HL-60/S4 (cell line): ENCODE measurements around the gene SLC9A7.
"Not testable (repeated sequence)": the region's sequence is repeated elsewhere in the genome, so short reads cannot be mapped to it uniquely, and the experiment has no call there.

Source experiments
- in situ Hi-C: fragments of 300-500 bp; cut with MboI; formaldehyde crosslinking; loops from 2 replicates; pipeline ENCODE4 v1.14.3; 2022; ENCODE audit warnings: low sequenced_read_pairs

The SLC9A7 gene

DNA sequence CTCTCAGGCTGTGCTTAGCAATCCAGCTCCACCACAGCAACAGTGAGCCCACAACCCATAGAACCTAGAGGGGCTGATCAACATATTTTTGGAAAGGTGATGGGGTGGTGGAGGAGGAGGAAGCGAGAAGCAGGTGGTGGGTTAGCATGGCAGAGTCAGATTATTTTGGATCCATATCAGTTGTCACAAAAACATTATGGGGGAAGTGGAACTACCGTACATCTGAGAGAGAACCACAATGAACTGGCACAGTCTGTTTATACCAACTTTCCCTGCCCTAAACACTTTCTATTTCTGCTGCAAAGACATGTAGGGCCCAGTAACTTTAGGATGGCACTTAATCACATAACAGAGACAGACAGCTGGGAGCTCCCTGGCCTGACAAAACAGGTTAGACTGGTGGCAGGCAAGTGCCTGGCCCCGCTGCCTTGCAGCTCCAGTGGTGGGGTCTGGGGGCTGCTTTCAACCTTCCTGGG, 4.3 kb downstream of the SLC9A7 start:
- in situ Hi-C loops, result no loop called here

DNA sequence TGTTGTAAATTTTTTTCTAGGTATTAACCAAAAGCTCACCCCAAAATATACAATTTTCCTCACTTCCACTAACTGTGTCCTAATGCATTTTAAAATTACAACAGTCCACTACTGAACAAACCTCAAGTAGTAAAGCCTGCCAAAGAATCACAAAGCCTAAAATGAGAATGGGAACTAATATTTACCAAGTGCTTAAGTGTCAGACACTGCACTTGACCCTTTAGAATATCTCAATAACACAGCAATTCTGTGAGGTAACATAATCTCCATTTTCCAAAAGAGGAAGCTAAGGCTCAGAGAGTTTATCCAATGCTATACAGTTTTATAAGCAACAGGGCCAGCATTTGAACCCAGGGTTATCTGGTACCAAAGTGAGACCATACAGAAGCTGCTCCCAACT, 4.9 kb downstream of the SLC9A7 start:
- in situ Hi-C loops, result no loop called here

DNA sequence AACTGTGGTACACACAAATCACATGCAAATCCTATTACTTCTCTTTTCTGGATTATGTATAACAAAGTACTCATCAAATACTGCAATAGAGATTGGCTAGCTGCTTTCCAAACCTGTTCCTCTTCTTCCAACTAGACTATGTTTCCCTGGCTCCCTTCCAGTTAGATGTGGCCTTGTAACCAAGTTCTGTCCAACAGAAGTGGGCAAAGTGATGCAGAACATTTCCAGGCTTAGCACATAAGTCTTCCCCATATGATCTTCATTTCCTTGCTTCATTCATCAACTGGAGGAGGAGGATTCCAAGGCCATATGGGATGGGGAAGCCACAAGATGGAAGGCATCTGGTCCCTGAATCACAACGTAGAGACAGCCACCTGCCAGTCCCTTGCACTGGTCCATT, 8.0 kb downstream of the SLC9A7 start:
- in situ Hi-C loops, result no loop called here

DNA sequence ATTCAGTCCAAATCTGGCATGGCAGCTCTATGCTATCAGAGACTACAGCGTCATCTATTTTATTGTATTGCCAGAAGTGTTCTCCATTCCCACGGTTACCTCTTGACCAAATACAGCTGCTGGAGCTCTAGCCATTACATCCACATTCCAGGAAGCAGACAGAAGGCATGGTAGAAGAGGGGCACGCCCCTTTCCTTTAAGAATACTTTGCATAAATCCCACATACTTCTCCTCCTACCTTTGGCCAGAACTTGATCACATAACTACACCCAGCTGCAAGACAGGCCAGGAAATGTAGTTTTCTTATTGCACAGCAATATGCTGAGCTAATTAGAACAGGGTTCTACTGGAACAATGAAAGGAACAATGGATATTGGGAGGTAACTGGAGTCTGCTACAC, 14.9 kb downstream of the SLC9A7 start:
- in situ Hi-C loops, result no loop called here

DNA sequence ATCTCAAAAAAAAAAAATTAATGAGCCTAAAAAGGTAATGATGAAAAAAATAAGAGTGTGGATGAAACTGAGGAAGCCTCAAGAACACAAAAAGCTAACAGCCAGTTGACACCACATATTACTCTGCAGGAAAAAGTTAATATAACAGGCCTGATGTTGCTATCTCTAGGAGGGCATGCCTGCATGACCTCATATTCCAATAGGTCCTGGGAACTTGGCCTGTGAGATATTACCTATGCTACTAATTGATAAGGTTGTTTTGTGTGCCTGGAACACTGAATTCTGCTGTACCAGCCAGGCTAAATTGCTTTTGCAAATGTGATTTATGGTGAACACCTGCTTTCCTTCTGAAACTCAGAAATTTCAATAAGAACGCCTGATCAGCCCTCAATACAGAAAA, 15.9 kb downstream of the SLC9A7 start:
- in situ Hi-C loops, result no loop called here

DNA sequence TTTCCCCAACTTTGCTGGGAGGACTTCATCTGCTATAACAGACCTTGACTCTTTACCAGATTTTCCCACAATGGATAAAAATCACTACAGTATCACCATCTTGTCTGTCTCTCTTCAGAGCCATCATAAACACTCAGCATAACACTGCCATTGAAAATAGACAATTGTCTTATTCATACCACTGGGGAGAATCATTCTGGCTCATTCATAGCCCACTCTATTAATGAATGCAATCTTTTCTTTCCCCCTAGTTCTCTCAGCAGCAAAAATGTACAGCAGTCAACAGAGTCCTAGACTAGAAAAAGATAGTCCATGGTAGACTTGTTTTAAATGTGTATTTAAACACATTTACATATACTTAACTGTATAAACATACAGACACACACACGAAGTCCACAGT, 19.2 kb downstream of the SLC9A7 start:
- in situ Hi-C loops, result no loop called here

DNA sequence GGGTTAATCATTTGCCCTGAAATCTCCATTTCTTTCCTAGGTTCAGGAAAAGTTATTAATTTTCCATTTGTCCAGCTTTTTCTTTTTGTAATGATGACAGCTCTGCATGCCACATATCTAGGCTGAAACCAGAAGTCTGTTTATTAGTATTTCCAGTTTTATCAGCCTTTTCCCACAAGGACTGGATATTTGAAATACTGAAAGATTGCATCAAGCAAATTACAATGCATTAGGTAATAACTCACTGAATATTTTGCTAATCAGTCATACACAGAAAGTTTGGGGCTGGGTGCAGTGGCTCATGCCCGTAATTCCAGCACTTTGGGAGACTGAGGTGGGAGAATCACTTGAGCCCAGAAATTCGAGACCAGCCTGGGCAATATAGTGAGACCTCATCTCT, 21.5 kb downstream of the SLC9A7 start:
- in situ Hi-C loops, result no loop called here

DNA sequence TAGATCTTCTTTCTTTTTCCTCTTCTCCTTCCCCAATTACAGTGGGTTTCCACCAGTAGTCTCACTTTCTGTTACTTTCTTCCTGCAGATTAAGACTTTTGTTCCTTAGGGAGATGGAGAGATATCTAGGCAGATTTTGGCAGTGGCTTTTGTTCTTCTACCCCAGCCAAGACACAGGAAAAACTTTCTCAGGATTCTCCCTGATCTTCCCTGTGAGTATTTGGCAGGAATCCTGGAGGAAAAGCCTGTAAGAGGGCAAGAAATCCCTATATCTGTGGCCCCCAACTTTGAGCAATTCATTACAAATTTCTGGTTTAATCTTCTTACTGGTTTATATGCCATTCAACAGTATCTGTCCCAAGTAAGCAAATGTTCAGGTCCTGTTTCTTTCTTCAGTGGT, 21.9 kb downstream of the SLC9A7 start:
- in situ Hi-C loops, result no loop called here

DNA sequence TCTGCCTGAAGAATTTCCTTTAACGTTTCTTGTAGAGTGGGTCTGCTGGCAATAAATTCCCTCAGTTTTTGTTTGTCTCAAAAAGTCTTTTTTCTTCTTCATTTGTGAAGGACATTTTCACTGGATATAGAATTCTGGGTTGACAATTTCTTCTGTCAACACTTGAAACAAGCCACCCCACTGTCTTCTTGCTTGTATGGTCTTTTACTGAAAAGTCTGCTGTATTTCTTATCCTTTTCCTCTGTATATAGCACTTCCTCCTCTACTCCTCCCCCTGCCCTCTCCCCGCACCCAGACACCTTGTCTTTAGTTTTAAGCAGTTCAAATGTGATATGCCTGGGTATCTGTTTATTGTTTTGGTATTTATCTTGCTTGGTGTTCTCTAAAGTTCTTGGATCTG, 23.3 kb downstream of the SLC9A7 start:
- in situ Hi-C loops, result no loop called here

DNA sequence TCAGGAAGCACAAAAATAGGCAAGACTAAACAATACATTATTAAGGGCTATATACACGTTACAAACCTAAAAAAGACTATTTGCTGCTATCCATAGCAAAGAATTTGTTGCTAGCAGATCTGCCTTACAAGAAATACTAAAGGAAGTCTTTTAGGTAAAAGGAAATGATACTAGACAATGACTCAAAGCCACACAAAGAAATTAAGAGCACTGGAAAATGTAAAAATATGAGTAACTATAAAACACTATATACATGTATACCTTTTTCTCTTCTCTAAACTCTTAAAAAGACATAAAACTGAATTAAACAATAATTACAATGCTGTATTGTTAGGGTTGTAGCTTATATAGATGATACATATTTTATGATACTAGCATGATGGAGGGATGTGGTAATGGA, 25.7 kb downstream of the SLC9A7 start:
- in situ Hi-C loops, result no loop called here

DNA sequence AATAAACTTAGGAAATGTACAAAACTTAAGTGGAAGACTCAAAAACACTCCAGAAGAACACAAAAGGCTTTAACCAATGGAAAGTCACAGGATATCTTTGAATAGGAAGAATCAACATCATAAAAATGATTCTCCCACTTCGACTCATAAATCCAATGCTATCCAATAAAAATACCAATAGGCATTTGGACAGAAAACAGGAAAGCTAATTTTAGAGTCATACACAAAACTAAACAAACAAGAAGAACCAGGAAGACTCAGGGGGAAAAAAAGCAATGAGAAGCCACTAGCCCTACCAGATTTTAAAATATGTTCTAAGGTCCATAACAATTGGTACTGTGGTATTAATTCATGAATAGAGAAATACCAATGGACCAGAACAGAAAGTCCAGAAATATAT, 28.2 kb downstream of the SLC9A7 start:
- in situ Hi-C loops, result no loop called here

DNA sequence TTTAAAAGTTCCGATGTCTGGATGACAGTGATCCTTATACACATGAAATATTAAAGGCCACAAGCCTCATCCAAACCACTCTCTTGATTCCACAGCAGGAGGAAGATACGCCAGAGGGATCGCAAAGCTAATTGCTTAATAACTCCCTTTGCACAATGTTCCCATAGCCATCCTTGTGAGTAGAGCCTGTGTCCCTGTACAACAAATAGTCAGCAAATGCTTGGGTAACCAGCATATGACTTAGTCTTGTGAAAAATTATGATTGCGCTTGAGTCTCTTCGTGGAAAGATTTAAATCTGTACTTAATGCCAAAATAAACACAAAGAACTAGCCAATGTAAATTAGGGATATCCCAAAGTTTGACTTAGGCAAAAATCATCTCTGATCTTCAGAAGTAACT, 31.5 kb downstream of the SLC9A7 start:
- in situ Hi-C loops, result no loop called here

DNA sequence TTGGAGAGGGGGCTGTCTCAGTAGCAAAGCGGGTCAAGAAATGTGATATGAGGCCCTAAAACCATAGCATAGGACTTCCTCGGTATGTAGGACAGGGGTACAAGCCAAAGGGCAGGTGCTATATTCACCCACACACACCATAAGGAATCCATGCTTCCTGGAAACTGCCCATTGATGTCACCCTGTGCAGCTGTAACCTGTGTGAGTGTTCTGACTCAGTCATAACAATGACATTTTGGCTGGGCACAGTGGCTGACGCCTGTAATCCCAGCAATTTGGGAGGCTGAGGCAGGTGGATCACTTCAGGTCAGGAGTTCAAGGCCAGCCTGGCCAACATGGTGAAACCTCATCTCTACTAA, 35.4 kb downstream of the SLC9A7 start:
- in situ Hi-C loops, result not testable (repeated sequence)

DNA sequence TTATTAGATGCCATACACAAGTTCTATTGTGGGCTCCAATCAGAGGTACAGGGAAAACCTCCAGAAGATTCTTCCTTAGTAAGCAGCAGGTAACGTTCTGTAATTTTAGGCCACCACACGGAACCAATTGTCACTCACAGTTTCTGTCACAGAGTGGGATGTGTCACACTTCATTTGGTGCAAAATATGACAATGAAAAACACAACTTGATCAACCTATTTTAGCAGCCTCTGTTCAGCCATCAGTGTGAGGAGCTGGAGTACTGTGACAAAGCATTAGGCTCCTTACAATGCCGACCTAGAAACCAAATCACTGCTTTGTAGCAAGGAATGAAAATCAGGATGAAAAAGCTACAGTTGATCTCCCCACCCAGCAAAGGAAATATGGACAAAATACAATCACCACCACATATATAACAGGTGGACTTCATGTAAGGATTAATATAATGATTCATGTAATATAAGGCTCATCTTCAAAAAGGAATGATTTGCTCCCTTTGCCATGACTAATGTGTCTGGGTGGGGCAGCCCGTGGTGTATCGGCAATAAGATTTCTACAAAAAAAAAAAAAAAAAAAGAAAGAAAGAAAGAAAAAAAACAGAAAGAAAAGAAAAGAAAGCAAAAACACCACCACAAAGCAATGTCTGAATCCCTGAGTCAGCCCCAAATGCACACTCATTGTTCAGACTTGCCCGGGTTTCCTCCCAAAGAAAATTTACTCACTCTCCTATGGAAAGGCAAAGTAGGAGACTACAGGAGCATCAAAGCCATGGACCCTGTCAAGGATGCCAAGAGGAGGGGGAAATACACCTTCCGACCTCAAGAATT, 36.0 kb downstream of the SLC9A7 start:
- in situ Hi-C loops, result no loop called here

DNA sequence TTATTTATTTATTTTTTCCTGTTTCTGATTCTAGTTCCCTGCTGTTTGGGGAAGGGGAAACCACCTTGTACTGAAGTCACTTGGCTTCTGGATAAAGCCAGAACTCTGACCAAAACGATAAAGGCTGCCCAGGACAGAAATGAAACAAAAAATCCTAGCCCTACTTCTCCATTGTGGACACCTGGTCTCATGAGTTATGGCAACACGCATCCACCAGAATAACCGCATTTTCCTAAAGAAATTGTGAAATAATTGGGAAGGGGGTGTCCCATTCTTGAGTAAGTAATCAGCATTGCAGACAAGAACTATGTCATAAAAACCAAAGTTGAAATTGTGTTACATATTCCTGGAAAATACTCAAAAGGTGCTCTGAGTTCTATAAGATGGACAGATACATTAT, 42.1 kb downstream of the SLC9A7 start:
- in situ Hi-C loops, result no loop called here

DNA sequence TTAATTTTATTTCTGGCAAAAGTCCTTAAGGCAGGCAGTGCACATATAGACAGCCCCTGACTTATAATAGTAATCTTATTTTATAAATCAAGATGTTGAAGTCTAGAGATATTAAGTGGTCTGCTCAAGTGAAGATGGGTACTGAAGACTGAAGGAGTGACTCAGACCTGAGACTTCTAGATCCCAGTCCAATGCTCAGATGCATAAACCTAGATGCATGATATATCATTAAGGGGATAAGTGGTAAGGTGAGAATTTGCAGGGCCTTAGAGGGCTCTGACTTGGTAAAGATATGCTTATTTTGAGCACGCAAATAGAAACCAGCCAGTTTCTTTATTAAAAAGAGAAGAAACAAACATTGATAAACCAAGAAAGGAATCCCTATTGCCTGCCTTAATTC, 42.9 kb downstream of the SLC9A7 start:
- in situ Hi-C loops, result no loop called here

DNA sequence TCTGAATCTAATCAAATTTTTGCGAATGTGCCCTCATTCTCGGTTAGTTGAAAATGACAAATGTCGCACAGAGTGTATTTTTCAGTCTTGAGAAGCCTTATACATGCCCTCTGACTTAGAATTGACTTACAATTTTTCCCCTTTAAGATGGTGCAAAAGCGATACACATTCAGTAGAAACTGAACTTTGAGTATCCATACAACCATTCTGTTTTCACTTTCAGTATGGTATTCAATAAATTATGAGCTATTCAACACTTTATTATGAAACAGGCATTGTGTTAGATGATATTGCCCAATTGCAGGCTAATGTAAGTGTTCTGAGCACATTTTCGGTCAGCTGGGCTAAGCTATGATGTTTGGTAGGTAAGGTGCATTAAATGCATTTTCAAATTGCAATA, 43.4 kb downstream of the SLC9A7 start:
- in situ Hi-C loops, result no loop called here

DNA sequence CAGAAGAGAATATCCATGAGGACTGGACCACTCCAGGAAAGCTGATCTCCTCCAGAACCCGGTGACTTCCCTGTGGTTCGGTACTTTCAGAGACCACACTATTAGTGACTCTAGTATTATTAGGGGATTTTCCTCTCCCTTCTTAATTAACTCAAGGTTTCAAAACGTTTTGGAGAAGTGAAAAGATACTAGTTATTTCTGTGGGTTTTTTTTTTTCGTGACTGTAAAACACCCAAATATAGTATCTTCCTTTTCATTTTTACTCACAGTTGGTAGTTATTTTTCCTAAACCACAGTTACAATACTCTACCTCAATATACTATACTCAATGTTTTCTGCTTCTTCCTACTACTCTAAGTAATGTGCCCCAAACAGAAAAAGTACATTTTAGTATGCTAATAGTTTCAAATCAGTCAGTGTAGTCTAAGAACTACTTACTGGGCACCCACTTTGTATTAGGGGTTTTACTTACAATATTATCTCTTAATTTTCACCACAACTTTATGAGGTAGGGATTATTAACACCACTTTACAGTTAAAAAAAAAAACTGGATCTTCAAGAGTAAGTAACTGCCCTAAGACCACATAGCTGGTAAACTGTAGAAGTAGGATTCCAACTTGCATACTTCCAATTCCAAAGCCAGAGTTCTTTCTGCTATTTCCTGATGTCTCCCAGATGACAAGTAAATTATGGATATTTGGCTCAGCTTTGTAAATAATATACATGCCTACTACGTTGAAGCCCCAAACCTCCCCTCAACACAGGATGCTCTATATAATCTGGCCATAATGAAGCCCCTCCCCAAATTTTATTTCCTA, 45.0 kb downstream of the SLC9A7 start:
- in situ Hi-C loops, result no loop called here

DNA sequence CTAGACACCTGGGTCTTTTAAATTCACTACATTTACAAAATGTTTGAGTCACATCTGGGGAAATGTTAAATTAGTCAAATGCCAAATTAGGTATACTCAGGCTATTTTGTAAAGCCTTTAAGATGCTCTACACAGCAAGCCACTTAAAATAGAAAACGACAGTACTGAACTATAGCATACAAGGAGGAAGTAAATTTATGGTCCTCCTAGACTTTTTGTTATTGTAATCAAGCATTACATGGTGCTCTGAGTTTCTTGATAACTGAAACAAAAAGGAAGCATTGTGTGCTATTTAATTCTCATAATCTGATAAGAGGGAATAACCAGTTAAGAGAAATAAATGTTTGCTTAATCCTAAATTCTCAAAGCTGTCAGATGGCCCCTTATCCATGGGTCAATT, 46.2 kb downstream of the SLC9A7 start:
- in situ Hi-C loops, result no loop called here

DNA sequence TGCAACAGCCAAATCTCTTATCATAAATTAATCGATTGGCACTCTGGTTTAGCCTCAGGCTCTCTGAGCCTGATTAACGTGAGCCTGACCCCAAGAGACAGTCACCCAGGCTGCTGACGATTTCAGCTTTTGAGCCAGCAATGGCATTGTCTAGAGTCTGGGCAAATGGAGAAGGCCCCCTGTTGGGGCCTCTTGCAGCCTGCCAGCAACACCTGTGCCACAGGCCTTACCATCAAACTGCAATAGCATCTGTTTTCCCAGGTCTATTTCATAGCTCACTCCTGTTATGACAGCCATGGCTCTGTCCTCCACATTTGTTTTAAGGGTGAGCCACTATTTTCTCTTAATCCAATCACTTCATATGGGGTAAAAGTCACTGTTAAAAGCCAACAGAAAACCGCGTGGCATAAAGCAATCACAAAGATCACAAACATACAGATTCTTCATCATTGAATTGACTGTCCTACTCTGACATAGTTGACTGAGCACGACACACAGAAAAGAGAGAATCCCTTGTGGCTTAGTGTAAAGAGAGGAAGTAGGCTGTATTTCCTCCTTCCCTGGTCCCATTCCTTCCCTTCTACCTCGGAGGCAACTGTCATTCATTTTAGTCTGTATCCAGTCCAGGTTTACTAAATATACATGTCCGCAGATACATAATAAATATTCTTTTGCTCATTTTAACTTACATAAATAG, 47.8 kb downstream of the SLC9A7 start:
- in situ Hi-C loops, result no loop called here

DNA sequence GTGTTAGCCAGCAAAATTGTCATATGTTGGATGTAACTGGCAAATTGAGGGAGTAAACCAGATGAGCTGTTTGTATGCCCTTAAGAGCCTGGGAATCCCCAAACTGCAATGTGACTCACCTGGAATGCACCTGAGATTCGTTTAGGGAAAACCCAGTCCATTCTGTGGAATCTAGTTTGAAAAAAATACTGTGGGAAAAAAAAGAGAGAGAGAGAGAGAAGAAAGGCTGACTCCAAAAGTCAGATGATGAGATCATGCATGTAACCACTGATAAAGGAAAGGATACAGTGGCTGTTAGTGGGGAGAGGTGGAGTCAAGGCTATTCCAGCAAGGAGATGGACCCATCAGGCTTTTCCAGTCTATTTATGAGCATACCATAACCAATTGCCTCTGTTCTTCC, 48.5 kb downstream of the SLC9A7 start:
- in situ Hi-C loops, result no loop called here
